HL-60 (cell line): ENCODE data around the gene UBQLN1.
"Not testable (repeated sequence)": the region's sequence is repeated elsewhere in the genome, so short reads cannot be mapped to it uniquely, and the experiment has no call there.

Experiments
- DNase-seq, 2 experiments: peaks; one replicate each; pipeline ENCODE4 v3.0.0-alpha.2; 2010 to 2020; ENCODE audit warnings: low read depth in 1 of 2, low spot score in 1 of 2
- H3K27ac ChIP-seq: fragments of 250-450 bp; sonication (Bioruptor Pico); replicated peaks from 2 replicates; pipeline ENCODE4 v1.5.1; 2020; ENCODE audit warnings: mild to moderate bottlenecking, moderate library complexity
- H3K27me3 ChIP-seq: fragments of 250-450 bp; sonication (Bioruptor Pico); 2 replicates; pipeline ENCODE4 v1.5.1; 2021; ENCODE audit warnings: mild to moderate bottlenecking, moderate library complexity; ENCODE audit not compliant: insufficient read depth, poor library complexity, severe bottlenecking
- H3K4me3 ChIP-seq: replicated peaks from 2 replicates; pipeline ENCODE4 v1.5.1; 2011; ENCODE audit warnings: mild to moderate bottlenecking, control low read depth, low read length; ENCODE audit not compliant: insufficient read depth
- CTCF ChIP-seq: IDR thresholded peaks from one replicate; pipeline ENCODE4 v1.5.1; 2011; ENCODE audit warnings: low read length, control low read depth, inconsistent platforms; ENCODE audit not compliant: insufficient read depth
- GABPA ChIP-seq: IDR thresholded peaks from 2 replicates; pipeline ENCODE4 v1.6.1; 2012; ENCODE audit warnings: low read depth
- POLR2AphosphoS5 ChIP-seq: IDR thresholded peaks from 2 replicates; pipeline ENCODE4 v1.6.1; 2012; ENCODE audit warnings: low read depth
- REST ChIP-seq: IDR thresholded peaks from 2 replicates; pipeline ENCODE4 v1.6.1; 2012; ENCODE audit warnings: low read depth; ENCODE audit not compliant: insufficient replicate concordance
- SPI1 ChIP-seq: IDR thresholded peaks from 2 replicates; pipeline ENCODE4 v1.6.1; 2012; ENCODE audit warnings: low read depth, mild to moderate bottlenecking, borderline replicate concordance

The UBQLN1 gene

GRCh38 chr9:83744206-83744605 is 36.4 kb upstream of the UBQLN1 start:
- DNase-seq, result no peak
- Histone ChIP-seq H3K27me3 (no peaks in the 10 kb centered on the region), H3K27ac (no peak overlapping the region), H3K4me3 (no peak overlapping the region)
- TF ChIP-seq GABPA (no peak), REST (no peak), SPI1 (no peak), POLR2AphosphoS5 (no peak), CTCF (no peak)

GRCh38 chr9:83733739-83734138 is 26.0 kb upstream of the UBQLN1 start:
- TF ChIP-seq GABPA (no peak), REST (no peak), POLR2AphosphoS5 (no peak), SPI1 (no peak), CTCF (no peak)

GRCh38 chr9:83728591-83729368 is 21.0 kb upstream of the UBQLN1 start:
- not testable (repeated sequence) for DNase-seq, H3K27ac ChIP-seq, H3K4me3 ChIP-seq, H3K27me3 ChIP-seq

More at GRCh38 chr9:83733739-83734138, 26.0 kb upstream of the UBQLN1 start:
- no peak for DNase-seq
- H3K27me3 ChIP-seq, result no peaks in the 10 kb centered on the region
- H3K27ac ChIP-seq, result no peak overlapping the region
- no peak overlapping the region for H3K4me3 ChIP-seq

- no peak overlapping the region for H3K4me3 ChIP-seq
- no peak for DNase-seq
- H3K27me3 ChIP-seq, result no peaks in the 10 kb centered on the region
- TF ChIP-seq SPI1 (no peak), GABPA (no peak), CTCF (no peak), REST (no peak), POLR2AphosphoS5 (no peak)
- no peak overlapping the region for H3K27ac ChIP-seq
These were observed 16.7 kb upstream of the UBQLN1 start for GRCh38 chr9:83724436-83724835.
